GM12892 (cell line): ENCODE results near the gene LUZP4.
"Not testable (repeated sequence)": the region's sequence is repeated elsewhere in the genome, so short reads cannot be mapped to it uniquely, and the experiment has no call there.

ENCODE experiments used
- DNase-seq: peaks from one replicate; pipeline ENCODE4 v3.0.0; 2011; ENCODE audit not compliant: insufficient read length
- FAIRE-seq: peaks from 2 replicates; lab custom pipeline; 2011; peaks lifted over from hg19 to GRCh38; lab: Jason Lieb, UNC
- POLR2A ChIP-seq: IDR thresholded peaks from 2 replicates; pipeline ENCODE4 v1.6.1; 2011; ENCODE audit warnings: low read depth, low read length, control low read depth
- POLR2AphosphoS5 ChIP-seq: IDR thresholded peaks from 2 replicates; pipeline ENCODE4 v1.6.1; 2011; ENCODE audit warnings: low read depth, low read length, control low read depth
- TAF1 ChIP-seq: IDR thresholded peaks from 2 replicates; pipeline ENCODE4 v1.6.1; 2011; ENCODE audit warnings: low read depth, mild to moderate bottlenecking, control low read depth, low read length, borderline replicate concordance

The LUZP4 gene

GRCh38 chrX:115341421-115341820, 51.9 kb downstream of the LUZP4 start:
- FAIRE-seq = no peak
- no peak for DNase-seq
- TF ChIP-seq POLR2A (no peak), TAF1 (no peak), POLR2AphosphoS5 (no peak)

- DNase-seq = no peak
- no peak for FAIRE-seq
Measured at GRCh38 chrX:115344885-115345614, 55.5 kb downstream of the LUZP4 start.

GRCh38 chrX:115345615-115346014, 56.1 kb downstream of the LUZP4 start:
- TF ChIP-seq POLR2A (no peak), TAF1 (no peak), POLR2AphosphoS5 (no peak)
- DNase-seq (no peak), FAIRE-seq (no peak)

More at GRCh38 chrX:115344885-115345614, 55.5 kb downstream of the LUZP4 start:
- no peak for TF ChIP-seq TAF1
- no peak for TF ChIP-seq POLR2AphosphoS5
- TF ChIP-seq POLR2A = no peak

- not testable (repeated sequence) for FAIRE-seq, DNase-seq
Measured at GRCh38 chrX:115346738-115347137, 57.2 kb downstream of the LUZP4 start.

GRCh38 chrX:115348446-115349225, 59.1 kb downstream of the LUZP4 start:
- TF ChIP-seq POLR2A (no peak), POLR2AphosphoS5 (no peak), TAF1 (no peak)
- FAIRE-seq (no peak), DNase-seq (no peak)

- no peak for DNase-seq
- no peak for FAIRE-seq
- TF ChIP-seq POLR2A (no peak), TAF1 (no peak), POLR2AphosphoS5 (no peak)
Measured at GRCh38 chrX:115350711-115351381, 61.3 kb downstream of the LUZP4 start.

GRCh38 chrX:115356369-115356768, 66.9 kb downstream of the LUZP4 start:
- no peak for FAIRE-seq
- TF ChIP-seq POLR2A = no peak
- no peak for TF ChIP-seq POLR2AphosphoS5
- TF ChIP-seq TAF1 = no peak
- DNase-seq = no peak
